Fibroblast of lung (primary cell): ENCODE data around the gene MT1H. TPM values are rescaled to one million over a fixed set of nuclear protein-coding genes. Genes with fewer than 3 reads are reported as not detected.
"Not testable (repeated sequence)": the region's sequence is repeated elsewhere in the genome, so short reads cannot be mapped to it uniquely, and the experiment has no call there.

Experiments used
- DNase-seq, 2 donors: peaks; one replicate each; pipeline versions ENCODE4 v3.0.0 to v3.0.0-alpha.2; 2010; ENCODE audit warnings: low read depth in 2 of 2
- H2AFZ ChIP-seq: 2 replicates; pipeline ENCODE4 v1.5.1; 2012; ENCODE audit warnings: low read length, control low read depth, inconsistent platforms
- H3K27ac ChIP-seq: 2 replicates; pipeline ENCODE4 v1.5.1; 2011; ENCODE audit warnings: low read length, control low read depth; ENCODE audit not compliant: insufficient read depth
- H3K27me3 ChIP-seq: 2 replicates; pipeline ENCODE4 v1.5.1; 2011; ENCODE audit warnings: mild to moderate bottlenecking, low read length; ENCODE audit not compliant: control insufficient read depth, insufficient read depth
- H3K36me3 ChIP-seq: 2 replicates; pipeline ENCODE4 v1.5.1; 2011; ENCODE audit warnings: low read length; ENCODE audit not compliant: control insufficient read depth, insufficient read depth
- H3K4me1 ChIP-seq: 2 replicates; pipeline ENCODE4 v1.5.1; 2011; ENCODE audit warnings: low read length; ENCODE audit not compliant: control insufficient read depth, insufficient read depth; ENCODE audit errors: extremely low read depth
- H3K4me2 ChIP-seq: 2 replicates; pipeline ENCODE4 v1.5.1; 2011; ENCODE audit warnings: low read length, control low read depth; ENCODE audit not compliant: insufficient read depth; ENCODE audit errors: extremely low read depth
- H3K4me3 ChIP-seq, 4 experiments: fragments of 200-600 bp in 1 of 4; sonication (generic) in 1 of 4; replicated peaks in 1 of 4; 2 replicates each; pipeline ENCODE4 v1.5.1; 2011 to 2016; ENCODE audit warnings: low read length in 4 of 4, low read depth in 3 of 4, mild to moderate bottlenecking in 3 of 4, control low read depth in 2 of 4, inconsistent platforms in 1 of 4, mixed read lengths in 1 of 4; ENCODE audit not compliant: insufficient read depth in 1 of 4; ENCODE audit errors: control extremely low read depth in 1 of 4
- H3K79me2 ChIP-seq: 2 replicates; pipeline ENCODE4 v1.5.1; 2012; ENCODE audit warnings: mild to moderate bottlenecking, low read length, inconsistent platforms; ENCODE audit not compliant: control insufficient read depth, insufficient read depth
- H3K9ac ChIP-seq: 2 replicates; pipeline ENCODE4 v1.5.1; 2011; ENCODE audit warnings: mild to moderate bottlenecking, low read length, control low read depth; ENCODE audit not compliant: insufficient read depth
- H3K9me3 ChIP-seq: 2 replicates; pipeline ENCODE4 v1.5.1; 2012; ENCODE audit warnings: low read depth, low read length; ENCODE audit not compliant: control insufficient read depth, insufficient read depth
- H4K20me1 ChIP-seq: 2 replicates; pipeline ENCODE4 v1.5.1; 2011; ENCODE audit warnings: low read length; ENCODE audit not compliant: control insufficient read depth, insufficient read depth; ENCODE audit errors: extremely low read depth
- CTCF ChIP-seq, 2 donors: IDR thresholded peaks in 1 of 2; conservative IDR thresholded peaks in 1 of 2; 1 replicate in 1 of 2; 2 replicates in 1 of 2; pipeline ENCODE4 v1.5.1; 2011 to 2012; ENCODE audit warnings: low read length in 2 of 2, control low read depth in 1 of 2, inconsistent platforms in 1 of 2, low read depth in 1 of 2, mild to moderate bottlenecking in 1 of 2
- EZH2 ChIP-seq: IDR thresholded peaks from 2 replicates; pipeline ENCODE4 v1.5.1; 2012; ENCODE audit warnings: low read length, control low read depth, mild to moderate bottlenecking; ENCODE audit errors: missing control alignments
- polyA minus RNA-seq: library from RNA; depleted of rRNA, polyadenylated mRNA; stranded (reverse); fragments of >200 nt; gene quantifications from 2 replicates; pipeline ENCODE4 v1.2.3, GENCODE V29; 2011; ENCODE audit warnings: low replicate concordance
- polyA plus RNA-seq, 2 donors: library from polyadenylated mRNA; depleted of rRNA in 1 of 2; stranded (reverse) in 1 of 2; unstranded in 1 of 2; fragments of >200 nt; gene quantifications; 2 replicates each; pipeline ENCODE4 v1.2.1, GENCODE V29; 2011 to 2012; ENCODE audit warnings: missing spikeins in 1 of 2
- total RNA-seq: library from RNA; depleted of rRNA; stranded (reverse); fragments of >200 nt; gene quantifications from 2 replicates; pipeline ENCODE4 v1.2.1, GENCODE V29; 2014

The MT1H gene
- total RNA-seq (not detected in 2 replicates), polyA plus RNA-seq (not detected in 2 replicates), polyA minus RNA-seq (not detected in 2 replicates)
- not detected in 2 replicates for polyA plus RNA-seq (2012)

- H3K27ac ChIP-seq, result no peak within 1 kb of the TSS
- peaks cover 7% of the 10 kb centered on the region for H3K4me1 ChIP-seq
- H3K27me3 ChIP-seq, result peaks cover 31% of the 10 kb centered on the region
- no peak within 1 kb of the TSS for H3K4me2 ChIP-seq
- H3K9me3 ChIP-seq, result no peaks in the 10 kb centered on the region
- TF ChIP-seq EZH2 (no peak), CTCF (conservative IDR thresholded peaks at IDR 0.05 in 1 of 2, IDR thresholded peaks at IDR 0.05 in 1 of 2; ENCODE audit: low read depth in 1 of 2, low read length in 2 of 2) (no peak)
- no peaks in the 10 kb centered on the region for H3K79me2 ChIP-seq
- no peak within 1 kb of the TSS for H3K9ac ChIP-seq
- H3K4me3 ChIP-seq, result no peak within 1 kb of the TSS
- no peaks in the 10 kb centered on the region for H3K36me3 ChIP-seq
- no peak for DNase-seq
- H4K20me1 ChIP-seq, result no peaks in the 10 kb centered on the region
- H2AFZ ChIP-seq, result no peak within 1 kb of the TSS
These were observed at the start of gene MT1H for GRCh38 chr16:56669005-56669839. Gene MT1H, plus strand, starts transcription at chr16:56669814. Its CDS starts 71 bp downstream, at chr16:56669885.

- Histone ChIP-seq H2AFZ (no peak overlapping the region), H3K4me1 (peaks cover 9% of the 10 kb centered on the region), H3K79me2 (peaks cover 5% of the 10 kb centered on the region), H3K9me3 (no peaks in the 10 kb centered on the region), H3K4me3 (no peak overlapping the region), H3K36me3 (no peaks in the 10 kb centered on the region), H3K4me2 (no peak overlapping the region), H3K27ac (no peak overlapping the region), H3K27me3 (no peaks in the 10 kb centered on the region), H3K9ac (no peak overlapping the region), H4K20me1 (no peaks in the 10 kb centered on the region)
- no peak for DNase-seq
- TF ChIP-seq CTCF (conservative IDR thresholded peaks at IDR 0.05 in 1 of 2, IDR thresholded peaks at IDR 0.05 in 1 of 2; ENCODE audit: low read depth in 1 of 2, low read length in 2 of 2), result no peak
- TF ChIP-seq EZH2, result no peak
These were observed 49.2 kb upstream of the MT1H start for GRCh38 chr16:56620339-56620897.

- H3K9me3 ChIP-seq, H3K36me3 ChIP-seq, H3K27ac ChIP-seq, H2AFZ ChIP-seq, DNase-seq, H3K4me2 ChIP-seq, H3K4me3 ChIP-seq, H3K4me1 ChIP-seq, H3K9ac ChIP-seq, H3K27me3 ChIP-seq, H4K20me1 ChIP-seq: not testable (repeated sequence)
- peaks cover 16% of the 10 kb centered on the region for H3K79me2 ChIP-seq
These were observed 47.8 kb upstream of the MT1H start for GRCh38 chr16:56621665-56622445.

- H3K79me2 ChIP-seq, result peaks cover 16% of the 10 kb centered on the region
- not testable (repeated sequence) for H3K4me3 ChIP-seq, H3K9ac ChIP-seq, H3K4me2 ChIP-seq, H3K4me1 ChIP-seq, H3K27me3 ChIP-seq, H3K9me3 ChIP-seq, H2AFZ ChIP-seq, H3K36me3 ChIP-seq, H4K20me1 ChIP-seq, H3K27ac ChIP-seq, DNase-seq
These were observed 46.4 kb upstream of the MT1H start for GRCh38 chr16:56623184-56623583.
